GM19455 (cell line): ENCODE measurements around the gene UCP2.

Experiments
- ATAC-seq: cut with Tn5 transposase; IDR thresholded peaks from one replicate; pipeline ENCODE4 v1.9.1; 2021; ENCODE audit not compliant: unreplicated experiment

UCP2 gene

DNA sequence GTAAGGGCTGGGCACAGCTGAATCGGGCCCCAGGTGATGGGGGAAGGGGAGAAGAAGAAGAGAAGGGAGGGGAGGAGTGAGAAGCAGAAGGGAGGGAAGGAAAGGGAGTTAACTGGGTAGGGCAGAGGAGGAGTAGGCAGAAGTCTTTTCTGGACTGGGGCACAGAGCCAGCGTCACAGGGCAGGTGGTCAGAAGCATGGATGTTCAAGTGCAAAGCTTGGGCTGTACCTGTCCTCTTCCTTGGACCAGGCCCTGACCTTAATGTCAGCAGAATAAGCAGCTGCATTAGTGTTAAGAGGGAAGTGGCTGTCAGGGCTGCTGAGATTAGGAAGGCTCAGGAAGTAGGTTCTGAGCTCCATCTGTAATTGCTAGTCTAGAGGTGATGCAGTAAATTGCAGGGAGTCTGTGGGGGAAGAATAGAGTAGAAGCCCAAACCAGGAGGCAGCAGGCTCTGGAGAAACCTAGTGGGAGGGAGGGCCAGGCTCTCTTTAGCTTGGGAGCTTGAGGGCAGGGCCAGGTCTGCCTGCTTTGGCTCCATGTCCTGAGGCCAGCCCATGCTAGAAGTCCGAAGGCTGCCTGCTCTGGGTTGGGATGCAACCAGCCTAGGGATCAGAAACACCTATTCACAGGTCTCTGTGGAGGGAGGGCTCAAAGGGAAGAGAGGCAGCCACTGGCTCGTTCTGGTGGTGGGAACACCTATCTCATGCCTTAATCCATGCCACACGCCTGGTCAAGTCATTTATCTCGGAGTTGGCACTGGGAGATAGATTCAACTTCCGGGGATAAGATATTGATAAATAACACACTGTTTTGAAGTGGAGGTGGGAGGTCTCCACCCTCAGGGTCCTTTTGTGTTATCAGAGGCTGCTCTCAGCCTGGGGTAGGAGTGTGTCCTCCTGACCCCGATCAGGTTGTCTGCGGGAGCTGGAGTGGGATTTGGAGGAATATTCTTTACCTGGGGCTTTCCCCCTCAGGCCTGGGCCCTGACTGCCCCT lies 28.0 kb upstream of the UCP2 start:
- ATAC-seq = no peak

DNA sequence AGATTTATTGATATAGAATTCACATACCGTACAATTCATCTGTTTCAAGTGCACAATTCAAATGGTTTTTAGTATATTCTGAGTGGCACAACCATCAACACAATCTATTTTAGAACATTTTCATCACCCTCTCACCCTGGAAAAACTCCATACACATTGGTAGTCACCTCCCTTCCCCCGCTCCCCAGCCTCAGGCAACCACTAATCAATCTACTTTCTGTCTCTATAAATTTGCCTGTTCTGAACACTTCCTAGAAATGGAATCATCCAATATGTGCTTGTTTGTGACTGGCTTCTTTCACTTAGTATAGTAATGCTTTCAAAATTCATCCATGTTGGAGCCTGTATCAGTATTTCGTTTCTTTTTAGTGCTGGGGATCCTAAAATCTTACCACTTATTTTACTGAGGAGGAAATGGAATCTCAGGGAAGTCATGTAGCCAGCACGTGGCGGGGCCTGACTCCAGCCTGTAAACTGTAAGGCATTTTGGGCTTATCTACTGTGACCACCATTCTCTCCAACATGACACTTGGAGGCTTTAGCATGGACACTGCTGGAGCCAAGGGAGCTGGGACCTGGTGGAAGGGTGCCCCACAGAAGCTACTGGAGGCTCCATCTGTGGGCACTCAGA lies 27.1 kb upstream of the UCP2 start:
- ATAC-seq = no peak

GRCh38 chr11:74009230-74009547 lies 26.5 kb upstream of the UCP2 start:
- ATAC-seq = no peak

DNA sequence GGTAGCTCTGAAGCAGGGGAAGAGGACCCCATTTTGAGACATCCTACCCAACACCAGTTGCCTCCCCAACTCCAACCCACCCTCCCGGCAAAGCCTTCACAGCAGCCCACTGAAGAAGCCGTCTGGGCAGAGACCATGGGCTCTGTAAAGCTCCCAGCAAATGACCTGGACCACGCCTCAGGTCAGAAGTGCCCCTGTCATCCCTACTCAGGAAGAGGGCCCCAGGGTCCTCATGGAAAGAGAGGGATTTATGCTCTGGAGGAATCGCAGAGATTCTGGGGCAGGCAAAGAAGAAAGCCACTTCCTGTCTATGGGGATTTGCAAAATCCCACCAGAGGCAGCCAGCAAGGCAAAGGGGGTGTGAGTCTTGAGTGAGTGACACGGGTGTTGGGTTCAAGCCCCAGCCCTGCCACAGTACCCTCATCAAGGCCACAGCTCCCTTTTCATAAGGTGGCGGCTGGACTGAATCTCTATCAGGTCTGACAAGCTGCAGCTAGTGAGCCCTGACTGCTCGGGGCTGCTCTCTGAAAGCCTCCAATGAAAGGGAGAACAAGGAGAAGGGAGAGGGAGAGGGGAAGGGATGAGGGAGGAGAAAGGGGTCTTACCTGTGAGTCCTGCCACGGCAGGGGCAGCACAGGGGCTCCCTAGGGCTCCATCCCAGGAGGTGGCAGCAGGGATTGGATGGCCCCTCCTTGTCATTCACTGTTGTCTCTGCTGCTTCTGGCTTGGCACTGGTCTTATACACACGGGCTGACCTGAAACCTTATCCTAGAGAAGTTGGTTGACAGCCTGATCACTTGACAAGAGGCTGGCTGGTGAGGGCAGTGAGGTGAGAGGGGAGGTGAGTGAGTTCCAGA lies 26.0 kb upstream of the UCP2 start, which contains the start of gene UCP3:
UCP3 (minus strand) TSS at position 713 of the 857 bp plus-strand sequence. CDS start 2,043 bp downstream, outside the sequence.
- no peak for ATAC-seq

DNA sequence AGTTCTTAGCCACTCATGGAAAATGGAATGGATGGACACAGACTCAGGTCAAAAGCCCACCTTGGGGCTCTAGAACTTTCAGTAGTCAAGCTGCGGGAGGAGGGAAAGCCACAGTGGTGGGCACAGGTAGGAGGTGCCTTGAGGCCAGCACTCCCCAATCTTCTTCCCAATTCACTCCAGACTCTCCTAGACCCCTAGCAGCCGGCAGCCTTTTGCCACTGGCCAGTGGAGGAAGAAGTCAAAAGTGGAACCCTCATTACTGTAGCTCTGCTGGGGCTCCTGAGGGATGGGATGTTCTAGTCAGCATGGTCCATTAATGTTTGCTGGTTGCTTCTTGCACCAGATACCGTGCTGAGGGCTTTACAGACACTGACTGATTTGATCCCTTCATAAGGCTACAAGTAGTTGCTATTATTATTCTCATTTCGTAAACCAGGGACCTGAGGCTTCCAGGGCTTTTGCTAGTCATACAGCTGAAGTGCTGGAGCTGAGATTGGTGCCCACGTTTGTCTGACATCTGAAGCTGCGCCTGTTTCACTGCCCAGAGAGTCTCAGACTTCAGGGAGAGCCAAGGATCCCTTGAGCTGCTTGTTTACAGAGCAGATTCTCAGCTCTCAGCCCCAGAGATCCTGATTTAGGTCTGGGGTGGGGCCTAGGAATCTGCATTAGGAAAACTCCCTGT lies 25.2 kb upstream of the UCP2 start:
- ATAC-seq = no peak

- ATAC-seq = no peak
Observed at GRCh38 chr11:74006743-74007304, 24.2 kb upstream of the UCP2 start.

GRCh38 chr11:74005721-74006517 lies 23.3 kb upstream of the UCP2 start:
- no peak for ATAC-seq

- ATAC-seq = no peak
Observed at GRCh38 chr11:74004759-74005615, 22.3 kb upstream of the UCP2 start.

DNA sequence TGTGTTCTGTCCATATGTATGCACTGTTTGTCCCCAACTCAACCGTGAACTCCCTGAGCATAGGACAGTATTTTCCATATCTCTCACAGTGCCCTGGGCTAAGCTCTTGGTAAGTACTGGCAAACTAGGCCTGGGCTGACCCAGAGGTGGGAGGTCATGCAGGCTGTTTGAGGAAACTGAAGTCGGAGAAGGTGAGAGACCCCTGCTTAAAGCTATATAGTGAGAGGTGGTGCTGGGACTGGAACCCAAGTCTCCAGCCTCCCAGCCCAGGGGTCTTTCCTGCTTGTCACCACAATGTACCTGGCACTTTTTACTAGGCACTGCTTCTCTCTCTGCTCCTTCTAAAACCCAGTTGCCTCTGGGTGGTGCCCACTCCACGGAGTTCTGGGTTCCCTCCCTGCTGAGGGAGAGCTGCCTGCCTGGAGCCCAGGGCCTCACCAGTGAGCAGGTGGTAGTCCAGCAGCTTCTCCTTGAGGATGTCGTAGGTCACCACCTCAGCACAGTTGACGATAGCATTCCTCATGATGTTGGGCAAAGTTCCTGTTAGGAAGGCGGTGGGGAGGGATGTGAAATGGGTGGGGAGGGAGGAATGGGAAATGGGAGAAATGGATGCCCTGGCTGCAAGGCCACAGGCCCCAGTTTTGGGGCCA lies 21.5 kb upstream of the UCP2 start:
- no peak for ATAC-seq

DNA sequence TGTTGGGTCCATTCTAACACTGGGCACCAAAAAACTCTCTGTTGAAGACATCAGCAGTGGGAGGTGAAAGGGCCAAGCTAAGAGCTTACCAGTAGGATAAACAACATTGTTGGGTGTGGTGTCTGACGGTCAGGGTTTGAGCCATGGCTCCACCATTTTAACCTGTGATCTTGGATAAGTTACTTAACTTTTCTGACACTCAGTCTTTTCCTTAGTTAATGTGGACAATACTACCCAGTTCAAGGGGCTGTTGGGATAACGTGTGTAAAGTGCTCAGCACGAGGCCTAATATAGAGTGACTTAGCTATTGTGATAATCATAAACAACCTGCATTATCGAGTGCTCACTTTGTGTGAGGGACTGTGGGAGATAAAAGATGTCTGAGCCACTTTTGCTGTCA lies 20.2 kb upstream of the UCP2 start:
- ATAC-seq = no peak

GRCh38 chr11:74001822-74002286 lies 19.2 kb upstream of the UCP2 start:
- no peak for ATAC-seq

GRCh38 chr11:74000307-74001133 lies 17.9 kb upstream of the UCP2 start:
- ATAC-seq = no peak

GRCh38 chr11:73999581-74000306 lies 17.1 kb upstream of the UCP2 start:
- ATAC-seq = no peak

- ATAC-seq = no peak
Observed at GRCh38 chr11:73998846-73999575, 16.4 kb upstream of the UCP2 start.

- ATAC-seq = no peak
Observed at GRCh38 chr11:73997120-73997770, 14.6 kb upstream of the UCP2 start.
